GM12878 (cell line): ENCODE results near the gene IMMP2L. TPM values are rescaled to one million over a fixed set of nuclear protein-coding genes. Genes with fewer than 3 reads are reported as not detected.

Experiments
- ATAC-seq: fragments of 200-7000 bp; cut with Tn5 transposase; 3 replicates; pipeline ENCODE4 v1.9.1; 2020; ENCODE audit warnings: mild to moderate bottlenecking, moderate library complexity
- BruUV-seq: library from RNA; stranded (reverse); fragments of 400-500 nt; replicated peaks from 2 replicates; lab custom pipeline; 2021; lab: Mats Ljungman, UMichigan
- CTCF ChIA-PET: fragments of 300-600 bp; sonication (Branson Sonifier 250); formaldehyde crosslinking; extraction: SDS; loops from one replicate; lab custom pipeline; 2021; ENCODE audit warnings: inconsistent platforms; lab: Yijun Ruan, JAX
- POLR2A ChIA-PET: fragments of 350-600 bp; formaldehyde crosslinking; extraction: SDS; loops from one replicate; lab custom pipeline; 2021; ENCODE audit warnings: inconsistent platforms; lab: Charles Lee
- RAD21 ChIA-PET: fragments of 300-600 bp; sonication (Branson Sonifier 250); formaldehyde crosslinking; loops from one replicate; lab custom pipeline; 2023; ENCODE audit warnings: antibody characterized with exemption; ENCODE audit not compliant: unreplicated experiment; lab: Charles Lee
- SMC1A ChIA-PET: fragments of 300-600 bp; sonication (Branson Sonifier 250); formaldehyde crosslinking; loops from one replicate; lab custom pipeline; 2023; ENCODE audit not compliant: unreplicated experiment, uncharacterized antibody; lab: Charles Lee
- DNase-seq: peaks from one replicate; pipeline ENCODE4 v3.0.0-alpha.2; 2011; ENCODE audit warnings: low read depth, low spot score
- FAIRE-seq: peaks from 3 replicates; lab custom pipeline; 2011; peaks lifted over from hg19 to GRCh38; lab: Jason Lieb, UNC
- H2AFZ ChIP-seq: 2 replicates; pipeline ENCODE4 v1.6.0; 2011; ENCODE audit warnings: low read depth, low read length, control low read depth; ENCODE audit not compliant: control insufficient read depth
- H3K27ac ChIP-seq: 2 replicates; pipeline ENCODE4 v1.5.1; 2011; ENCODE audit warnings: control low read depth; ENCODE audit not compliant: control insufficient read depth, insufficient read depth
- H3K27me3 ChIP-seq, 2 experiments: replicated peaks in 1 of 2; 2 replicates each; pipeline versions ENCODE4 v1.6.0 to v1.6.1; 2011; ENCODE audit warnings: low read length in 1 of 2; ENCODE audit not compliant: control insufficient read depth in 2 of 2, insufficient read depth in 2 of 2
- H3K36me3 ChIP-seq, 2 experiments: 2 replicates each; pipeline ENCODE4 v1.5.1; 2011; ENCODE audit warnings: low read length in 1 of 2; ENCODE audit not compliant: control insufficient read depth in 2 of 2, insufficient read depth in 2 of 2
- H3K4me1 ChIP-seq: 2 replicates; pipeline ENCODE4 v1.6.1; 2011; ENCODE audit warnings: mild to moderate bottlenecking, low read length, moderate library complexity, mixed read lengths; ENCODE audit not compliant: control insufficient read depth, insufficient read depth
- H3K4me2 ChIP-seq: 2 replicates; pipeline ENCODE4 v1.6.0; 2011; ENCODE audit warnings: control low read depth; ENCODE audit not compliant: control insufficient read depth, insufficient read depth
- H3K4me3 ChIP-seq: fragments of 200-600 bp; sonication (generic); 2 replicates; pipeline ENCODE4 v1.5.1; 2016
- H3K79me2 ChIP-seq: 2 replicates; pipeline ENCODE4 v1.6.0; 2011; ENCODE audit warnings: low read length; ENCODE audit not compliant: control insufficient read depth, insufficient read depth
- H3K9ac ChIP-seq: 2 replicates; pipeline ENCODE4 v1.8.0; 2011; ENCODE audit warnings: low read length, control low read depth, mixed read lengths; ENCODE audit not compliant: control insufficient read depth, insufficient read depth
- H3K9me3 ChIP-seq: replicated peaks from 3 replicates; pipeline ENCODE4 v1.5.1; 2011; ENCODE audit warnings: mild to moderate bottlenecking, low read length; ENCODE audit not compliant: control insufficient read depth, insufficient read depth
- H4K20me1 ChIP-seq: 2 replicates; pipeline ENCODE4 v1.6.0; 2011; ENCODE audit not compliant: control insufficient read depth, insufficient read depth
- CHD2 ChIP-seq: IDR thresholded peaks from 2 replicates; pipeline ENCODE4 v1.6.1; 2011; ENCODE audit warnings: low read depth, low read length, improper control_type of control experiment, borderline replicate concordance
- CTCF ChIP-seq, 3 experiments: IDR thresholded peaks in 2 of 3; conservative IDR thresholded peaks in 1 of 3; 2 replicates each; pipeline ENCODE4 v1.5.1; 2011; ENCODE audit warnings: low read depth in 3 of 3, low read length in 3 of 3, mild to moderate bottlenecking in 3 of 3, control low read depth in 2 of 3, moderate library complexity in 2 of 3, inconsistent platforms in 1 of 3, mixed read lengths in 1 of 3; ENCODE audit not compliant: control insufficient read depth in 2 of 3, insufficient read depth in 1 of 3; ENCODE audit errors: extremely low read depth in 1 of 3
- EGR1 ChIP-seq, 2 experiments: IDR thresholded peaks; 1 replicate in 1 of 2; 2 replicates in 1 of 2; pipeline ENCODE4 v1.6.1; 2011 to 2012; ENCODE audit warnings: low read depth in 2 of 2, low read length in 2 of 2, borderline replicate concordance in 1 of 2, mild to moderate bottlenecking in 1 of 2, moderate library complexity in 1 of 2
- ESRRA ChIP-seq: IDR thresholded peaks from 2 replicates; pipeline ENCODE4 v1.6.1; 2012; ENCODE audit warnings: mild to moderate bottlenecking, low read length, improper control_type of control experiment
- JUNB ChIP-seq: IDR thresholded peaks from 2 replicates; pipeline ENCODE4 v1.6.1; 2016; ENCODE audit warnings: antibody characterized with exemption, mild to moderate bottlenecking
- MYB ChIP-seq: fragments of 150-350 bp; IDR thresholded peaks from 2 replicates; pipeline ENCODE4 v1.6.1; 2014; ENCODE audit warnings: mild to moderate bottlenecking, low read depth, low read length, borderline replicate concordance
- RBBP5 ChIP-seq: fragments of 200-600 bp; sonication (generic); conservative IDR thresholded peaks from 2 replicates; pipeline ENCODE4 v1.6.1; 2016
- RCOR1 ChIP-seq: conservative IDR thresholded peaks from 2 replicates; pipeline ENCODE4 v1.6.1; 2012; ENCODE audit warnings: low read depth, low read length, improper control_type of control experiment
- SRF ChIP-seq, 2 experiments: IDR thresholded peaks; 2 replicates each; pipeline ENCODE4 v1.6.1; 2011; ENCODE audit warnings: low read depth in 2 of 2, low read length in 2 of 2, mild to moderate bottlenecking in 1 of 2, moderate library complexity in 1 of 2
- TCF7 ChIP-seq: IDR thresholded peaks from 2 replicates; pipeline ENCODE4 v1.6.1; 2014; ENCODE audit warnings: antibody characterized with exemption, borderline replicate concordance
- ZNF24 ChIP-seq: fragments of 450-650 bp; IDR thresholded peaks from 2 replicates; pipeline ENCODE4 v1.6.1; 2017; ENCODE audit warnings: antibody characterized with exemption, mild to moderate bottlenecking
- ZSCAN29 ChIP-seq: fragments of 450-650 bp; IDR thresholded peaks from 2 replicates; pipeline ENCODE4 v1.6.1; 2017; ENCODE audit warnings: mild to moderate bottlenecking, moderate library complexity
- WGBS: methylation state at CpG from one replicate; pipeline ENCODE4 v1.1.6; 2016; ENCODE audit warnings: low lambda C conversion rate; ENCODE audit not compliant: insufficient replicate concordance, insufficient coverage; ENCODE audit errors: missing lambda C conversion rate; 5-methylcytosine and 5-hydroxymethylcytosine counted together
- in situ Hi-C: fragments of 300-500 bp; cut with MboI; formaldehyde crosslinking; loops from 9 replicates; pipeline ENCODE4 v1.14.3; 2018; ENCODE audit warnings: mixed read lengths
- intact Hi-C: fragments of 100-400 bp; cut with micrococcal nuclease; formaldehyde crosslinking; loops from one replicate; pipeline ENCODE4 v1.14.2; 2022; ENCODE audit not compliant: unreplicated experiment
- polyA plus RNA-seq, 11 experiments: library from polyadenylated mRNA; depleted of rRNA in 4 of 11; unstranded in 6 of 11; stranded (reverse) in 5 of 11; fragments of >200 nt; fragmentation: Nextera tagmentation in 4 of 11; fragmentation: Illumina TruSeq in 1 of 11; extraction: Ambion mirVana in 4 of 11; extraction: Trizol in 1 of 11; gene quantifications; 1 replicate in 1 of 11; 2 replicates in 10 of 11; pipeline versions ENCODE4 v1.2.1 to v1.2.3, GENCODE V29; 2011 to 2016; ENCODE audit warnings: inconsistent platforms in 2 of 11, missing spikeins in 2 of 11, low read depth in 1 of 11
- total RNA-seq, 4 experiments: library from RNA; depleted of rRNA in 3 of 4; stranded (reverse); fragments of >200 nt in 3 of 4; fragmentation: Illumina TruSeq in 1 of 4; extraction: Trizol in 1 of 4; gene quantifications; 2 replicates each; pipeline versions ENCODE4 v1.2.1 to v1.2.3, GENCODE V29; 2013 to 2021
- TF ChIP-seq, protein P1 (sequence below): fragments of 450-650 bp; IDR thresholded peaks from 2 replicates; pipeline ENCODE4 v1.6.1; 2016; ENCODE audit warnings: mild to moderate bottlenecking

Gene IMMP2L
- total and polyA plus RNA-seq, 10 of the 15 experiments (the other 5 are each of a cell fraction or from before 2014, with no cell fraction given) = 12.6 to 46.3 (median 19.6) TPM

DNA sequence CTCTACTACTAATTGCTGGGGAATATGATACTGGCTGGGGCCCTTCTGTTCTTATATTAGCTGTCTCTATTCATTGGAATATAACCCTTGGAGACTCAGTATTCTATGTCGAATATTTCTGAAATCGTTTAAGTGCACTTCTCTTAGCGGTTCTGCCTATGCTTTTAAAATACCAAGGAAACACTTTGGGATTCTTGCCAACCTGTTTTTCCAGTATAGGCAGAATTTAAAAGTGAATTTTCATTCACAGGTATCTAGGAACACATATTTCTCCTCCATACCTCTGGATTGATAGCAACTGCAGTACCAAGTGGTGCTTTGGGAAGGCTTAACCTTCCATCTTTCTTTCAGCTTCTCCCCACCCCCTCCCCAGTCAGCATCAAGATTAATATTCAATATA is 841.7 kb downstream of the IMMP2L start:
- FAIRE-seq = no peak
- H3K4me2 ChIP-seq = no peak overlapping the region

DNA sequence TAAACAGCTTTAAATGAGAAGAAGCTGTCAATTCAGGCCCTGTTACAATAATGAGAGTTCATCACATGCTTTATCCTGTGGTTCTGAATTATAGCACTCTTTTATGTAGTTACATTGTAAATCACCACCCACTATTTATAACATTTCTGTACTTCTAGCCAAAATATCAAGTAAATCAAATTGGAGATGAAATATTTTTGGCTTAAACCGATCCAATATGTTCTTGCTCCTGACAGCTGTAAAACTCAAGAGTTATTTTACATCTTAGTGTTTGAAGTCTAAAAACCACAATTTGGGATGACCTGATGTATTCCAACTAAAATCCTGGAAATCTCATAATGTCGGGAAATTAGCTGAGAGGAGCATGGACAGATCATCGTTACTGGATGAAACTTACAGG is 842.6 kb downstream of the IMMP2L start:
- Histone ChIP-seq H3K27ac (no peak overlapping the region), H3K79me2 (no peaks in the 10 kb centered on the region), H3K36me3 (no peaks in the 10 kb centered on the region), H3K9me3 (no peaks in the 10 kb centered on the region), H3K9ac (no peak overlapping the region)
- ChIA-PET POLR2A (no interaction called here), CTCF (no interaction called here), SMC1A (interaction anchor here (0.6 kb wide), 1 partner anchor 135 kb away, joined by 3 read pairs; no protein-coding TSS in a partner anchor)
- DNase-seq = no peak
- no peak for ATAC-seq
- in situ Hi-C loops = no loop called here
- TF ChIP-seq, protein P1, sequence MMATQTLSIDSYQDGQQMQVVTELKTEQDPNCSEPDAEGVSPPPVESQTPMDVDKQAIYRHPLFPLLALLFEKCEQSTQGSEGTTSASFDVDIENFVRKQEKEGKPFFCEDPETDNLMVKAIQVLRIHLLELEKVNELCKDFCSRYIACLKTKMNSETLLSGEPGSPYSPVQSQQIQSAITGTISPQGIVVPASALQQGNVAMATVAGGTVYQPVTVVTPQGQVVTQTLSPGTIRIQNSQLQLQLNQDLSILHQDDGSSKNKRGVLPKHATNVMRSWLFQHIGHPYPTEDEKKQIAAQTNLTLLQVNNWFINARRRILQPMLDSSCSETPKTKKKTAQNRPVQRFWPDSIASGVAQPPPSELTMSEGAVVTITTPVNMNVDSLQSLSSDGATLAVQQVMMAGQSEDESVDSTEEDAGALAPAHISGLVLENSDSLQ = no peak
- no peak for TF ChIP-seq RCOR1
- no peak for TF ChIP-seq EGR1 (IDR thresholded peaks at IDR 0.05; ENCODE audit: borderline replicate concordance in 1 of 2, low read depth in 2 of 2, low read length in 2 of 2)
- TF ChIP-seq TCF7 = no peak
- TF ChIP-seq RBBP5 = no peak
- TF ChIP-seq ESRRA = no peak
- no peak for TF ChIP-seq CTCF (IDR thresholded peaks at IDR 0.05 in 2 of 3, conservative IDR thresholded peaks at IDR 0.05 in 1 of 3; ENCODE audit: control insufficient read depth in 2 of 3, extremely low read depth in 1 of 3, insufficient read depth in 1 of 3, low read depth in 3 of 3, low read length in 3 of 3)
- no peak for TF ChIP-seq ZNF24
- TF ChIP-seq ZSCAN29 = no peak
- no peak for TF ChIP-seq CHD2
- TF ChIP-seq SRF (IDR thresholded peaks at IDR 0.05; ENCODE audit: low read depth in 2 of 2, low read length in 2 of 2) = no peak
- TF ChIP-seq JUNB = no peak
- TF ChIP-seq, all 136 proteins: peak for 0
- RAD21 ChIA-PET = no interaction called here
- WGBS = 18% methylated on average over 3 of the region's 3 CpGs
- H3K4me2 ChIP-seq = no peak overlapping the region
- H2AFZ ChIP-seq = no peak overlapping the region
- H4K20me1 ChIP-seq = no peaks in the 10 kb centered on the region
- intact Hi-C loops = no loop called here
- BruUV-seq = no TSS peak
- no peaks in the 10 kb centered on the region for H3K4me1 ChIP-seq
- no peaks in the 10 kb centered on the region for H3K27me3 ChIP-seq
- no peak for FAIRE-seq
- H3K4me3 ChIP-seq = no peak overlapping the region

More for the DNA sequence above, 841.7 kb downstream of the IMMP2L start:
- 45% methylated on average over 3 of the region's 3 CpGs for whole genome bisulfite sequencing
- ChIA-PET SMC1A (interaction anchor here (0.9 kb wide), 1 partner anchor 30 kb away, joined by 4 read pairs; no protein-coding TSS in a partner anchor), RAD21 (no interaction called here), POLR2A (interaction anchor here (0.6 kb wide), 1 partner anchor 759 kb away, joined by 3 read pairs; no protein-coding TSS in a partner anchor), CTCF (no interaction called here)
- no peaks in the 10 kb centered on the region for H3K79me2 ChIP-seq
- no peaks in the 10 kb centered on the region for H3K9me3 ChIP-seq
- H3K27me3 ChIP-seq = no peaks in the 10 kb centered on the region
- in situ Hi-C loops (no loop called here), intact Hi-C loops (no loop called here)
- BruUV-seq = no TSS peak
- H3K27ac ChIP-seq = no peak overlapping the region
- no peak overlapping the region for H2AFZ ChIP-seq
- no peak for DNase-seq
- ATAC-seq = no peak
- no peaks in the 10 kb centered on the region for H3K36me3 ChIP-seq
- no peak for TF ChIP-seq MYB
- H3K4me3 ChIP-seq = no peak overlapping the region
- no peak overlapping the region for H3K9ac ChIP-seq
- no peaks in the 10 kb centered on the region for H3K4me1 ChIP-seq
- H4K20me1 ChIP-seq = no peaks in the 10 kb centered on the region
